HK-2 (cell line): ENCODE results near the gene APBA2.
"Not testable (repeated sequence)": the region's sequence is repeated elsewhere in the genome, so short reads cannot be mapped to it uniquely, and the experiment has no call there.

ENCODE experiments used
- DNase-seq: peaks from one replicate; pipeline ENCODE4 v3.0.0-alpha.2; 2018; ENCODE audit not compliant: unreplicated experiment

APBA2 gene

DNA sequence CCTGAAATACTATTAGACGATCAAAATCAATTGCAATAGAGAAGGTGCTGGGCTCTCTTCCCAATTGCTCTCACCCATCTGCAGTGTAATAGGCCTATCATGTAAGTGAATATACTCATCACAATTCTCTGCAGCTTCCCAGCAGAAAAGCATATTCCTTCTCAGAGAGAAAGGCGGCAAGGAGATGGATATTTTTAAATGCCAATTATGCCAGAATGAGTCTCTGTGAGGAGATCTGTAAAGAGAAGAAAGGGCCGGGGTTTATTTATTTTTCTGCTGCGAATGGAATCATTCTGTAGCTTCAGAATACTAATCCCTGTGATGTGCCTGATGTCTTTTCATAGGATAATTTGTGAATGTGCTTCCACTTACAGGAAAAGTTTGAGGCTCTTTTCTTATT lies 112.0 kb downstream of the APBA2 start:
- DNase-seq, result no peak

- DNase-seq, result no peak
Observed at GRCh38 chr15:28998511-28998910, 112.7 kb downstream of the APBA2 start.

GRCh38 chr15:29003191-29003839 lies 117.5 kb downstream of the APBA2 start:
- DNase-seq, result no peak

- no peak for DNase-seq
Observed at GRCh38 chr15:29003840-29004233, 118.1 kb downstream of the APBA2 start.

DNA sequence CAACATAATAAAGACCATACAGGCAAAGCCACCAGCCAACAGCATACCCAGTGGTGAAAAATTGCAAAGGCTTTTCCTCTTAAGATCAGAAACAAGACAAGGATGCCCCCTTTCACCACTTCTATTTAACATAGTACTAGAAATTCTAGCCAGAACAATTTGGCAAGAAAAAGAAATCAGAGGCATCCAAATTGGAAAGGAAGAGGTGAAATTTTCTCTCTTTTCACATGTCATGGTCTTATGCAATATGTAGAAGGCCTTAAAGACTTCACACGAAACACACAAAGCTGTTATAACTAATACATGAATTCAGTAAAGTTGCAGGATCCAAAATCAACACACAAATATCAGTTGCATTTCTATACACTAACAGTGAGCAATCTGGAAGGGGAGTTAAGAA lies 120.2 kb downstream of the APBA2 start:
- DNase-seq, result no peak

DNA sequence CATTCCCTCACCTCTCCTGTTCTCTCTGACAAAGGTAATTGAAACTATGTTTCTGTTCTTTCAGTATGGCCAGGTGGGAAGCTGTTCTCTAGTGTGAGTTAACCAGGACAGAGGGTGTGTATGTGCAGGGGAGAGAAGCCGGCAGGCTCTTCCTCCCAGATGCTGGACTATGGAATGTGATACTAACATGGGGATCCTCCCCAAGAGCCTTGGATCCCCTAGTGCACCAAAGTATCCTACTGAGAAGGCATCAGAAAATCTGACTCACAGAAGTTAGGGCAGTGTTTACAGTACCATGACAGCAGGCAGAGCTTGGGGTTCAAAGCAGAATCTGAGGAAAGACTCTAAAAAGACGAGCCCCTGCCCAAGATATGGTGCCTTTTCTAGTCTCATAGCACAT lies 123.1 kb downstream of the APBA2 start:
- DNase-seq, result no peak

- no peak for DNase-seq
Observed at GRCh38 chr15:29012097-29012496, 126.3 kb downstream of the APBA2 start.

GRCh38 chr15:29014493-29014892 lies 128.7 kb downstream of the APBA2 start:
- DNase-seq, result no peak

DNA sequence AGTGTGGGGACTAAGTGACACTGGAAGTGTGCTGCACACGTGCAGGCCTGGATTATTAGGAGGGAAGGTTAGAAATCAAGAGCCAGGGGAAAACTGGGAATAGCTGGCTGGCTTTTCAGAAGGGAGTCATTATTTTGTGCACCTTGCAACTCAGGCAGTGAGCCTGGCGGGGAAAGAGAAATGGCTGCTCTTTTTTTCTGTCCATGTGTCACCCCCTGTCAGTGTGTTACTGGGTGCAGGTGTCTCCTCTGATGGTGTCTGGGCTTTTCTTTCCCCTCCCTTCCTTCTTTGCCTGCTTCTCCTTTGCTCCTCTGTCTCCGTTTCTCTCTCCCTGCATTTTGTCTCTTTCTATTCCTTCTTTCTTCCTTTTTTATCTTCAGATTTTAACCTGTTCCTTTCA lies 130.7 kb downstream of the APBA2 start:
- no peak for DNase-seq

- DNase-seq, result peak; percentile 6
Observed at GRCh38 chr15:29018120-29018805, 132.5 kb downstream of the APBA2 start.

- DNase-seq, result no peak
Observed at GRCh38 chr15:29018995-29019976, 133.5 kb downstream of the APBA2 start.

DNA sequence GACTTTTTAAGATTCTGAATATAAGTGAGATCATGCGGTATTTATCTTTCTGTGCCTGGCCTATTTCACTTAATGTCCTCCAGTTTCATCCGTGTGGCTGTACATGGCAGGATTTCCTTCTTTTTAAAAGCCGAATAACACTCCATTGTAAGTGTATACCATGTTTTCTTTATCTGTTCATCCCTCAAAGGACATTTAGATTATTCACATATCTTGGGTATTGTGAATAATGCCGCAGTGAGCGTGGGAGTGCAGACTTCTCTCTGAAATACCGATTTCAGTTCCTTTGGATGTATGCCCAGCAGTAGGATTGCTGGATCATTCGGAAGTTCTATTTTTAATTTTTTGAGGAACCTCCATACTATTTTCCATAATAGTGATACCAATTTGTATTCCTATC lies 136.1 kb downstream of the APBA2 start:
- no peak for DNase-seq

DNA sequence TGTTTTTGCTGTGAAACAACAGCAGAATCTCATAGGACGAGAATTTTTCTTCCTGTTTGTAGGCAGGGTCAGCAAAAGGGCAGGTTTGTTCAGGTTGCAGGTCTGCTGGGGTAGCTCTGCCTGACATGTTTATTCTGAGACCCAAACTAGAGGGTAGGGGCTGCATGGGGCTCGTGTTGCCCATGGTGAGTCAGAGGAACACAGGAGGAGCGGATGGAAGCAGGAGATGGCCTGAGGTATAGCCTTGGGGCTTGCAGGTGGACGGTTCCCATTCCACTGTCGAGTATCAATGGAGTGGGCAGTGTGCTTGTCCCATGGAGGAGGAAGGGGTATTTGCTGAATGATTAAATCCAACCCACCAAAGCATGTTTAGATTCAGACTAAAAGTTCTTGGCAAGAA lies 138.9 kb downstream of the APBA2 start:
- no peak for DNase-seq

- not testable (repeated sequence) for DNase-seq
Observed at GRCh38 chr15:29025411-29025810, 139.6 kb downstream of the APBA2 start.

DNA sequence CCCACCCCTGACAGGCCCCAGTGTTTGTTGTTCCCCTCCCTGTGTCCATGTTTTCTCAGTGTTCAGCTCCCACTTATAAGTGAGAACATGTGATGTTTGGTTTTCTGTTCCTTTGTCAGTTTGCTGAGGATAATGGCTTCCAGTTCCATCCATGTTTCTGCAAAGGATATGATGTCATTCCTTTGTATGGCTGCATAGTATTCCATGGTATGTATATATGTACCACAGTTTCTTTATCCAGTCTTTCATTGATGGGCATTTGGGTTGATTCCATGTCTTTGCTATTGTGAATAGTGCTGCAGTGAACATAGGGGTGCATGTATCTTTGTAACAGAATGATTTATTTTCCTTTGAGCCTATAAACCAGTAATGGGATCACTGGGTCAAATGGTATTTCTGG lies 142.4 kb downstream of the APBA2 start:
- DNase-seq, result not testable (repeated sequence)

DNA sequence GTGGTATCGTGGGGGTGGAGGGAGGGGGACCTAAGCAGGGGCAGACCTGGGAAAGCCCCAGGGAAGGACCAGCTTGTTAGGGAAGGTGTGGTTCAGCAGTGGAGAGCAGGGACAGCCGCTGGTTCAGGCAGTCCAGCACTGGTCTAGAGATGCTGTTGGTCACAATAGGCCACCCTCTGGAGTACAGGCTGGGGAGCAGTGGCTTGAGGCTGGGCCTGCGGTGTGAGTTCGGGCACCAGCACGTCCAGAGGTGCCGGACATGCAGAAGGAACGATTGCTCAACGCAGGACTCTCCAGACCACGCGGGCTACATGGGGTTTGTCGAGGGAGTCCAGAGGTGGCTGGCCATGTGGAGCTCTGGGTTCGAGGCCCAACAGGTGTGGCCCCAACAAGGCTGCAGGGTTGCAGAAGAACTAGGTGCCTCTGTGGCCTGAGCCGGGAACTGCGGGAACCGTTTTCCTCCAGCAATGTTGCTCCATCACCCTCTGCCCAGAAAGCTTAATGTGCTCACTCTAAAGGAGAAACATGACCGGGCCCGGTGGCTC lies 143.9 kb downstream of the APBA2 start:
- DNase-seq, result no peak

DNA sequence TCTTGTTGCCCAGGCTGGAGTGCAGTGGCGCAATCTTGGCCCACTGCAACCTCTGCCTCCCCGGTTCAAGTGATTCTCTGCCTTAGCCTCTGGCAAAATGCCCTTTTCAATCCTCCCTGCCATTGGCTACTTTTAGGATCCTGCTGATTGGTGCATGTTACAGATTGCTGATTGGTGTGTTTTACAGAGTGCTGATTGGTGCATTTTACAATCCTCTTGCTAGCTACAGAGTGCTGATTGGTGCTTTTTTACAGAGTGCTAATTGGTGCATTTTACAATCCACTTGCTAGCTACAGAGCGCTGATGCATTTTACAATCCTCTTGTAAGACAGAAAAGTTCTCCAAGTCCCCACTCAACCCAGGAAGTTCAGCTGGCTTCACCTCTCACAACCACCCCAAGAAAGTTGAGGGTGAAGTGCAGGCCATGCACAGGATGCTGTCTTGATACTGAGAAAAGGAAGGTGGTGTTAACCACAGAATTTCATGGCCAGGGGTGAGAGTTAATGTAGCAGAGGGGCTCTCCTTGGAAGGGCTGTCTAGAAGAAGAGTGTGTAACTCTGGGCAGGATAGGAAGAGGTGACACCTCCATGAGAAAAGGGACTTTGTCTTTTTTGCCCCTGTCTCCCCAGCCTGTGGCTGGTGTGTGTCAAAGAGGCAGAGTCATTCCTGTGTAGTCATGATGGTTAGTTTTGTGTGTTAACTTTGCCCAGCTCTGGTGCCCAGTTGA lies 145.9 kb downstream of the APBA2 start:
- DNase-seq, result no peak

DNA sequence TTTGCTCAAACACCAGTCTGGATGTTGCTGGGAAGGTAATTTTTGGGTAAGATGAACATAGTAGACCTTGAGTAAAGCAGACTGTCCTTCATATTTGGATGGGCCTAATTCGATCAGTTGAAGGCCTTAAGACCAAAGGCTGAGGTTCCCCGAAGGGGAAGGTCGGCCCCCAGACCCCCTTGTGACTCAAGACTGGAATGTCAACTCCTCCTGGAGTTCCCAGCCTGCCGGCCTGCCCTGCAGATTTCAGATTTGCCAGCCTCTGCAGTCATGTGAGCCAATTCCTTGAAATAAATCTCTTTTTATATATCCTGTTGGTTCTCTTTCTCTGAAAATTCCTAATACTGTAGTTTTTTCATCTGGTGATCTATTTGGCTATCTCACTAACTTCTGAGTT lies 146.5 kb downstream of the APBA2 start:
- no peak for DNase-seq

DNA sequence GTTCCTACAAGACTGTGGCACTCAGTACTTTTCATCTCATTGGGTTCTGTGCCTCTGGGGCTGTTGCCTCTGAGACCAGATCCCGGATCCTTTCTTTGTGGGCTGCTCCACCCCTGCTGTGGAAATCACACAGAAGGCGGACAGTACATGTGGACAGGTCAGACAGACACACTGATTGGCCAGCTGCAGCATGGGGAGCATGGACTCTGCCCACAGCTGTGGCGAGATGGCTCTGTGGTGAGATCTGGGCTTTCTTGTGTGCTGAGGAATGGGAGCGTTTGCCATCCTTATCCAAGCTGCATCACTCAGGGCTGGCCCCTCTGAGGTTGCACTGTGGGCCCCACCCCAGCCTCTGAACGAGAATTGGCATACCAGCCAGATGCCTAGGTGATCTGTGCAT lies 147.0 kb downstream of the APBA2 start:
- no peak for DNase-seq

DNA sequence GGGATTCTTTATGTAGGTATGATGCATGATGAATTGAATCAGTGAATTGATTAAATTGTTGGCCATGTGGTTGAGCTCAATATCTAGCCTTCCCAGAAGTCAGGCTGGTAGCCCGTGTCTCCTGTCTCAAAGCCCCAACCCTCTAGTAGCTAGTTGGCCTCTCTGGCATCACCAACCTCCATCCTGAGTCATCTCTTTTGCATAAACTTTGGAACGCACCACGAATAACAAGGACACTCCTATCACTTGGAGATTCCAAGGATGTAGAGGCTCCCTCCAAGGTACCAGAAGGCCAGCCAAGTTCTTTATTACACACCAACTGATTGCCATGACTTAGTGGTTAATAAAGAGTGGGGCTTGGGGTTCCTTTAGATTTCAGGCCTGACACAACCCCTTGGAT lies 148.4 kb downstream of the APBA2 start:
- no peak for DNase-seq

GRCh38 chr15:29034593-29035335 lies 149.0 kb downstream of the APBA2 start:
- no peak for DNase-seq
